GM19238 (cell line): ENCODE results near the gene ARCN1.

ENCODE experiments used
- DNase-seq: peaks from one replicate; pipeline ENCODE4 v3.0.0; 2011; ENCODE audit warnings: low spot score; ENCODE audit not compliant: insufficient read length

ARCN1 gene

DNA sequence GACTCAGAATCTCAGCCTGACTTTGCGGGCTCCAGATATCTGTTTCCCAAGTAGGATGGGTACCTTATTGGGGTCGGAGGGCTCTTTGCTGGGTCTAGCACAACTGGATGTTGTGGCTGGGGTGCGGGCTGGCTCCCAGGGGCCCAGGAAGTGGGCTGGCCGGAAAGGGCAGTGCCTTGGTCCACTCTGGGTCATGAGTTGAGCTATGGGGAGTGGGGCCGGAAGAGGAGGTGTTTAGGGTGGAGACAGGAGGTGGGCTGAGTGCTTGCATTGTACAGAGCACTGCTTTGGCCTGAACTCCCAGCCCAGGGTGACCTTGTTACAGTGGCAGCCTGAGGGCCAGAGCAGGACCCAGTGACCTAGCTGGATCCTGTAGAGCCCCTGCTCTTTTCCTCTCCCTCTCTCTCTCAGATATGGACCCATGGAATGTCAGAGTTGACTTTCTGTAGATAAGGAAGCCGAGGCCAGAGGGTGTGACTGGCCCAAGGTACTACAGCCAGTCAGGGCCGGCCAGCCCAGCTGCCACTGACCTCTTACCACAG, 48.4 kb downstream of the ARCN1 start:
- DNase-seq: no peak

DNA sequence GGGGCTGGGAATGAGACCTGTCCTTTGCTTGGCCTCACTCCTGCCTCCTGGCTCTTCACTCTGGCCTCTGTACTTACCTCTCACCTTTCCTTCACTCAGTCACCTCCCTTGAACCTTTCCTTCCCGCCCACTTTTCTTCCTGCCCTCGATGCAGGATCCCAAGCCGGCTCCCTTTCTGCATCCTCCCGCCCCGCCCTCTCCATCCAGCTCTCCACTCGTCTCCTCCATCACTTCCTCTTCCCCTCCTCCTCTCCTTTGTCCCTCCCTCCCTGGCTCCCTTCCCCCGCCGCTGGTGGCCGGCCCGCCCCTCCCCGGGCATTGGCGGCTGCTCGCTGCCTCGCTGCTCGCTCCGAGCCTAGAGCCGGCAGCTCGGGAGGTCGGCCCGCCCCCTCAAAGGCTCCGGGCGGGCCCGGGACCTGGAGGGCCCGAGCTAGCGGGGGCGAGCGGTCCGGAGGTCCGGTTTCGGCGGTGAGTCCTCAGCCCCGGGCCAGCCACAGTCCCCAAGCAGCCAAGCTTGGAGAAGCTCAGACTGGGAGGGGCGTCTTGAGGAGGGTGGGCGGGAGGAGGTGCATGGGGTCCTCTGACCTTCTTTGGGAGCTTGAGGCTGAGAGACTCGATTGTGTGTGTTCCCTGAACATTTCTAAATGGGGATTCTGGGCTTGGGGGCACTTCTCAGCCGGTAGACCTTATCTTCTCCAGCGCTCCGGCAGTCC, 49.0 kb downstream of the ARCN1 start:
- DNase-seq: no peak

DNA sequence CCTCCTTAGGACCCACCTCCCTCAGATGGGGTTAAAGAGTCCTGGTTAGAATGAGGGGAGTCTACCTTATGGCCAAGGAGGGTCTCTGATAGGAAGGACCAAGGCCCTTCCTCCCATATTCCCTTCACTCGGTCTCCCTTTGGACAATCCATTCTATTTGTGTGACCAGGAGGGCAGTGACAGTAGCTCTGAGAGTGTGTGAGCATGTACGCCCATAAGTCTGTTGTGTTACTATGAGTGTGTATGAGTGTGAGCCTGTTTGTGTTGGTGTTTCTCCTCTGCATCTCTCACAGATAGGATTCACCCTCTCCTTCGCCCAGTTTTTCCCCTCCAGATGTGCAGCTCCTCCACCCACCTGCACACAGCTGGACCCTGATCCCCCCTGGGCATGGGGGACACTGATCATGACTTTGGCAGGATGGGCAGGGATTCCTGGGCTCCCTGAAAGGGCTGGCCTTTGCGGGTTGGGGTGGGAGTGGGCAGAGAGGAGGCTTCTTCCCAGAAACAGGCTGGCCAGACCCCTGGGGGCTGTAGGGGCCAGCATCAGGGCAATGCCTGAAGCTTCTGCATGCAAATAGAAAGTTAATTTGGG, 49.7 kb downstream of the ARCN1 start:
- no peak for DNase-seq

DNA sequence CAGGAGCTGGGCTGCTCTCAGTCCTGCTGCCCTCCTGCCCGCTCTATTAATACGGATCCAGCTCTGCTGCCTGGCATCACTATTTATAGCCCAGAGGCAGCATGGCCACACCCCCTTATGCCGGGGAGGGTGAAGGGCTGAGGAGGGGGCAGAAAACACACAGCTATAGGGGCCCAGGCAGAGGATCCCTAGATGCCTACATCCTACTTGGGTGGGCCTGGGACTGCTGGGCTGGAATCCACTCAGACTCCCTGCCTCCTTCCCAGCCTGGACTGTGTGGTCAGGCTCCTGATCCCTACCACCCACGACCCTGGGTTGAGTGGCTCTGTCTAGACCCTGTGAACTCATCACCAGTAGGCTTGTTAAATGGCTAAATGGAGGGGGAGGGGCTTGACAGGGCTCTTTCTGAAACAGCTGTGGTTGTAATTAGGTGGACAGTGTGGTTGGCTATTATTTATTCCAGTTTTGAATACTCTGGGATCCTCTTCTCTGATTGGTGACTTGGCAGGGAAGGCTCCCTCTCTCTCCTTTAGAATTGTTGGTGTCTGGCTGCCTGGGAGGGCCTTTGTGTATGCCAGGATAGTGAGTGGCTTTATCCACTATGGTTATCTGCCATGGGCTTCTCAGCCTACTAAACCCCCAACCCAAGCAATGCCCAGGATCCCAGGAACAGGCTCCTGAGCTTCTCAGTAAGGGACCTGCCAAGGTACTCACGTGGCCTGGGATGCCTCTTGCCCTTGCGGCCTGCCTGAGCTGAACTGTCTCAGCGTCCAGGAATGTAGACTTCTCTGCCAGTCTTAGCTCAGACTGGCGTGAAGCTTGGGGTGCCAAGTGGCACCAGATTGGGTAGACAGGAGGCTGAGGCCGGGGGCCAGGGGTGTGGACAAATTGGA, 50.4 kb downstream of the ARCN1 start:
- no peak for DNase-seq

DNA sequence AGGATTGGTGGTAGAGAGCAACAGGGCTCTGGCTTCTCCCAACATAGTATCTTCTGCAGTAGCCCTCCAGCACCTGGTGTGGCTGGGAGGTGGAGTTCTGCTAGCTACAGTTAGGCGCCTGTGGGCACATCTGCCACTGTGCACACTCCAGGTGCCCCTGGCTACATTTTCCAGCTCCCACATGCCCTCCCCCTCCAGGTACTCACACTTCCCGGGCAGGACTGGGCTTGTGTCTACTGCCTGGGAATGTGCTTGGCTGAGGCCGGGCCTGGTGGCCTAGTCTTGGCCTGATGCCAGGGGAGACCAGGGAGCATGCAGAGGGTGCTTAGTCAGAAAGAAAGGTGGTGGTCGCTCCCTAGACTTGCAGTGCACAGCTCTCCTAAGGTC, 51.1 kb downstream of the ARCN1 start:
- DNase-seq: no peak

DNA sequence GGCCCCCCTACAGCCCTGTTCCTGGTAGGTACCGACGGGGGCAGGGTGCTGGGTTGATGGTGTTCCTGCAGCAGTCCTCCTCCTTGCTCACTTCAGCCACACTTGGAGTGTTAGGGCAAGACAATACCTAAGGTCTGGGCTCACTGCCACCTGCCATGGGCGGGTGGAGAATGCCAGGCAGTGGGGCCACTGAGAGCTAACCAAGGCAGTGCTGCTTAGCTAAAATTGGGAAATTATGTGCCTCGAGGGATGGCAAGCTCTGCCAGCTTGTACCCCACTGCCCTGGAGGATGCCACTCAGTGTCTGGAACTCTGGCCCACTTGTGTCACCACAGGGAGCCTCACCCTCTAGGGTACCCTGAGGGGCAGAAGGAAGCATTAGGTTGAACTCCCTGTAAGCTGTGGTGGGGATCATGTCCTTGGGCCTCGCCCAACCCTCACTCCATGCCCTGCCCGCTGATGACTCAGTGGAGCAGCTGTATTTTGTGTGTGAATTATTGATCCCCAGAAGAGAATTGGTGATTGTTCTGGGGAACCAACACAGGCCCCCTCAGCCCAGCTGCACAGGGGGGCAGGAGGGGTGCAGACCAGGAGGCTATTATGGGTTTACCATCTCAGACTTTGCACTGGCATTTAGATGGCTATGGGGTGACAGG, 53.0 kb downstream of the ARCN1 start:
- no peak for DNase-seq

DNA sequence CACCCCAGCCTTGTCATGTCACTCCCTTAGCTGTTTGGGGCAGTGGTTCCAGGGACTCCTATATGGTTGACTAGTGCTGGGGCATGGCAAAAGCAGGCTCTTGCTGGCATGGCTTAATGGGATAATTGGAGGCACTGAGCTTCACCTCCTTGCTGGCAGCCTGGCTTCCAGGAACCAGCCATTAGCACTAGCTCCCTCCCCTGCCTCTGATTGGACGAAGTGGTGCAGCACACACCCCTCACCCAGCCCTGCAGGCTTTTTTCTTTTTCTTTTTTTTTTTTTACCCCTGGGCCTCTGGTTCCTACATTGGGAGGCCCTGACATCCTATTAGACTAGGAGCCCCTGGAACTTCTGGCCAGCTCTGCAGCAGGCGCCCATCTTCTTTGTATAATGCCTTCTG, 53.8 kb downstream of the ARCN1 start:
- DNase-seq: no peak

DNA sequence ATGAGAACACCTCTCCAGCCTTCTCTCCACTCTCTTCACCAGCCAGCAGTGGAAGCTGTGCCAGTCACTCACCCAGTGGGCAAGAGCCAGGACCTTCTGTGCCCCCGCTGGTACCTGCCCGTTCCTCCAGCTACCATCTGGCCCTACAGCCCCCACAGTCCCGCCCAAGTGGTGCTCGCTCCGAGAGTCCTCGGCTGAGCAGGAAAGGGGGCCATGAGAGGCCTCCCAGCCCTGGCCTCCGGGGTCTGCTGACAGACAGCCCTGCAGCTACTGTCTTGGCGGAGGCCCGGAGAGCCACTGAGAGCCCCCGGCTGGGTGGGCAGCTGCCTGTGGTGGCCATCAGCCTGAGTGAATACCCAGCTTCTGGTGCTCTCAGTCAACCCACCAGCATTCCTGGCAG, 55.4 kb downstream of the ARCN1 start:
- DNase-seq: no peak

DNA sequence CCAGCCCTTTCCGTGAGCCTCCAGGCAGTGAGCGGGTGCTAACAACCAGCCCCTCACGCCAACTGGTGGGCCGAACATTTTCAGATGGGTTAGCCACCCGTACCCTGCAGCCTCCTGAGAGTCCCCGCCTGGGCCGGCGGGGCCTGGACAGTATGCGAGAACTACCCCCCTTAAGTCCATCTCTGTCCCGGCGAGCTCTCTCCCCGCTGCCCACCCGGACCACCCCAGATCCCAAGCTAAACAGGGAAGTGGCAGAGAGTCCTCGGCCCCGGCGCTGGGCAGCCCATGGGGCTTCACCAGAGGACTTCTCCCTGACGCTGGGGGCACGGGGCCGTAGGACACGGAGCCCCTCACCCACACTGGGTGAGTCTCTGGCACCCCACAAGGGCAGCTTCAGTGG, 55.8 kb downstream of the ARCN1 start:
- no peak for DNase-seq

DNA sequence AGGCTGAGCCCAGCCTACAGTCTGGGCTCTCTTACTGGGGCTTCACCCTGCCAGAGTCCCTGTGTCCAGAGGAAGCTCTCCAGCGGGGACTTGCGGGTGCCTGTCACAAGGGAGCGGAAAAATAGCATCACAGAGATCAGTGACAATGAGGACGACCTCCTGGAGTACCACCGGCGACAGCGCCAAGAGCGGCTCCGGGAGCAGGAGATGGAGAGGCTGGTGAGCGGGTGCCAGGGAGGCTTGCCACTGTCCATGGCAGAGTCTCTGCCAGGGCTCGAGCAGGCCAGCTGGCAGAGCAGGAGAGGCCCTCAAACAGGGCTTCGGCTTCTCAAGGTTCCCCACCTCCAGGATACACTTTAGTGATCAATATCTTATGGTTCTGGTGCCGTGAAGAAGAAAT, 56.2 kb downstream of the ARCN1 start:
- no peak for DNase-seq

DNA sequence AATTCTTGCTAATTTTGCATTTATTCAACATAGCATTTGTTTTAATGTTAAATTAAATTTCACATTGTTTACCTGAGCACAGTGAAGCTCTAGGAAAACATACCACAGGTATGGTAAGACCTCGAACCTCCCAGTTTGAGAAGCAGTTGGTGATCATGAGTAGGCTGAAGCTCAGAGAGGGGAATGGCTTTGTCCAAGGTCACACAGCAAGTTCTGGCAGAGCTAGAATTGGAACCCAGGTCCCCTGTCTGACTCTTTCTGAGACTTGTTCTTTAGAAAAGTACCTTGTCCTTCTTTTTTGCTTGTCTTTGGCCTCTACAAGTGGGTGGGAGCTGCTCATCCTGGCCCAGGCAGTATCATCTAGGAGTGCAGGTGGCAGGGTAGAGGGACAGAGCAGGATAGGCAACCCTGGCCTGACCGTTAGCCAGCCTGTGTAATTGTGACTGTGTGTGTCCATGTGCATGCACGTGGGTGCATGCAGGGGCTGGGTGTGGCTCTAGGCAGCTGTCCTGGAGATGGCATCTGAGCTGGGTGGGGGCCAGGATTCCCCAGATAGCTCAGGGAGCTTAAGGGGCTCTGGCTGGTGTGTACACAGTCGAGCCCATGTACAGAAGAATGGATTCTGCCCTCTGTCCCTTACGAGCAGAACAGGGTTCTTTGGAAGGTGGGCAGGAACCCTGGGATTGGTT, 56.8 kb downstream of the ARCN1 start:
- DNase-seq: no peak

DNA sequence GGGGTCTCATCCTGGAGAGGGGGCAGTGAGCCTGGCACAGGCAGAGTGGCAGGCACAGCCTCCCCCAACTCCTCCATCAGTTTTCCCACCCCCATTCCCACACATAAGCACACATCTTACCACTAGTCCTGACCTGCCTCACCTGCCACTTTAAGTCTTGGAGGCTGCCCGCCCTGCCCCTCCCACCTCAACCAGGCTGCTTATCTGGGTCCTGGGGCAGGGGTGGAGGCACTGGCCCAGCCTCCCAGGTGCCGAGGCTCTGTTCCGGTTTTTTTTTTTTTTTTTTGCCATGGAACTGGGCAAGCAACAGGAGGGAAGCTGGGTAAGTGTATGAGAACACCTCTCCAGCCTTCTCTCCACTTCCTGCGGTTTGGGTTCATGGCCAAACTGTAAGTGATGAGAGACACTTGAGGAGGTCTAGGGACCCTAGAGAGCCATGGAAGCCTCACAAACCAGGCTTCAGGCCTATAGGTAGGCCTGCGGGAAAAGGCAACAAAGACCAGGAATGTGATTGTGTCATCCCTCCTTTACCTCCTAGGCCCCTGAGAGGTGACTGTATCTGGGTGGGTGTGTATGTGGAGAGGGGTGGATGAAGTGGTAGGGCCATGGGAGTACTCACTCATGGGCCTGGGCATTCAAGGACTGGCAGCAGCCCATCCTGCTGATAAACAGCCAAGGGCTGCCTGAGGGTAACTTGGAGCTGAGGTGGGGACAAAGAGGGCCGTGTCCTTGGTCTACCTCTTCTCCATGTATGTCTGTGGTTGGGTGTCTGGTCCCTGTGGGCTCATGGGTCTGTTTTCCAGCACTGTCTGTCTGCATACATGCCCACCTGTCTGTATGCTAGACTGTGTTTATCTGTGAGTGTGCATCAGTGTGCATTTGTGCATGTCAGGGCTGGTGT, 57.8 kb downstream of the ARCN1 start:
- DNase-seq: no peak

DNA sequence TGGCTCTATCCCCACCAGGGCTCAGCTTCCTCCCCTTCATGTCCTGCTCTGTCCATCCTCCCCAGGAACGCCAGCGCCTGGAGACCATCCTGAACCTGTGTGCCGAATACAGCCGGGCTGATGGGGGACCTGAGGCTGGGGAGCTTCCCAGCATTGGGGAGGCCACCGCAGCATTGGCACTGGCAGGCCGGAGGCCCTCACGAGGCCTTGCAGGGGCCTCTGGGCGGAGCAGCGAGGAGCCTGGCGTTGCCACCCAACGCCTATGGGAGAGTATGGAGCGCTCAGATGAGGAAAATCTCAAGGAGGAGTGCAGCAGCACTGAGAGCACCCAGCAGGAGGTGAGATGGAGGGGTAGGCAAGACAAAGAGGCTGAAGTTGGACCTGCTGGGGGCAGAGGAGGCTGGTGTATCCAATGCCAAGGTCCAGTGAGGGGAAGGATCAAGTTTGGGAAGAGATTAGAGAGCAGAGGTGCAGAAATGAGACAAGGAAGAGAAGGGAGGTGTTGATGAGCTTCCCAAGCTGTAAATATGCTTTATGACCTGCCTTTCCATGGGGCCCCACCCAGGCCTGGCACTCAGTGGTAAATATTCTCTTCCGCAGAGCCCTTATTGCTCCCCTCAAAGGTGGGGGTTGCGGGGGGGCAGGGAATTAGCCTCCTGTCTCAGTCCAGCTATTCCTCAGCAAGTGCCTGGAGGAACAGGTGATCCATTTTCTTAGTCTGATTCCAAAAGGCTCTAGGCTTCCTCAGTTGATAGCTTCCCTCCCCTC, 59.1 kb downstream of the ARCN1 start:
- no peak for DNase-seq

DNA sequence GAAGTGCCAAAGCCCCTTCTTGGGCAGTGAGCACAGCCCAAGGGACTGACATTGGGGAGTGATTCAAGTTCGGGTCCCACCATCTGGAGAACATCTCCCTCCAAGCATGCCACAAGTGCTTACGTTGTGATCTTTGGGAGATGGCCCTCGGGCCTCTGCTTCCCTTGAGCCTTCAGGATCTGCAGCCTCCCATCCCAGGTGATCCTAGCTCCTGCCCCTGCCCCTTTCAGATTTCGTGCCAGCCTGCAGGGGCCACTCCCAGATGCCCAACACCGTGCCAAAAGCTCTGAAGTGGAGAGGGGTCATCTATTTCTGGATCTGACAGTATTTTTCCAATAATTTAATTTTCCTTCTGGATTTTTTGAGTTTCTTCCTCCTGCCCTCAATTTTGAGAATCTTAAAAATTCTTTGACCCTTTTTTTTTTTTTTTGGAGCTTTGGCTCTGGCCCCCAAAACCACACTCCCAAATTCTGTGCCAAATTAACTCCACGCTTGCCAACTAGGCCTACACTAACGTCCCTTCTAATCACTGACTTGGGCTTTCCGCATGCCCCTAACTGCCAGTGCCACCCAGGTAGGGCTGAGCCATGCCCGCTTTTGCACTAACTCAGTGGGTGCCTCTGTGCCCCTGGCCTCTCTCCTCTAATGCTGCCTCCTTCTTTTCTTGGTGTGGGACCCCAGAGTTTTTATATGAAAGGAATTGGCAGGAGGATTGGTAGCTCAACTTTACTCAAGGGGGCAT, 60.5 kb downstream of the ARCN1 start:
- no peak for DNase-seq

DNA sequence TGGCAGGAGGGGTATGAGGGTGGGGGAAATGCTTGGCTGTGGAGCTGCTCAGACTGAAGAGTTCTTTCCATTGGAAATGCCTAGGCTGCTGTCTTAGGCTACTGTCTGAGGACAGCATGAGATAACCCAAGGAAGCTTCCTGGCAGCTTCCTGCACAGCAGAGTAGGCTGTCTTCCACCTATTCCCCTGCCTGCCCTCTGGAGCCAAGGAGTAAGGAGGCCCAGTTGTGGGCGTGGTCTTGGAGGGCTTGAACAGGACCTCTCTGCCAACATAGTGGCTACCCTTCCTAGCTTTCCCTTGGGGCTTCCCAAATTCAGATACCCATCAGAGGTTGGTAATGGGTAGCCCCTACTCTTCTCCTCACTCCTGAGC, 61.1 kb downstream of the ARCN1 start:
- no peak for DNase-seq

DNA sequence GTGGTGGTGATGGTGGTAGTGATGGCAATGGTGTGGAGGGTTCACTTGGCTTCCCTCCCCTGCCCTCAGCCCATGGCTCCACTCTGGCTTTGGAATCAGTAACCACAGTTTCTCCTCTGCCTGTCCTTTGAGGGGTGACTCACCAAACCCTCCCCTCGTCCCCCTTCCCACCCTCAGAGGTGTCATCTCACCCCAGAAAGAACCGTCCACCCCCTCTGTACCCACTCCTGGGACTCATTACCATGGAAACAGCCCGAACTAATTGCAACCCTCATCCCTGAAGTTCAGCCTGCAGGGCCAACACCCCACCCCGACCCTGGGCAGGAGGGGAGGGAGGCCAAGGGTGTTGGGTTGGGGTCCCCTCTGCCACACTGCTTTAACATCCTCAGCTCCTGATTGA, 61.8 kb downstream of the ARCN1 start:
- no peak for DNase-seq

DNA sequence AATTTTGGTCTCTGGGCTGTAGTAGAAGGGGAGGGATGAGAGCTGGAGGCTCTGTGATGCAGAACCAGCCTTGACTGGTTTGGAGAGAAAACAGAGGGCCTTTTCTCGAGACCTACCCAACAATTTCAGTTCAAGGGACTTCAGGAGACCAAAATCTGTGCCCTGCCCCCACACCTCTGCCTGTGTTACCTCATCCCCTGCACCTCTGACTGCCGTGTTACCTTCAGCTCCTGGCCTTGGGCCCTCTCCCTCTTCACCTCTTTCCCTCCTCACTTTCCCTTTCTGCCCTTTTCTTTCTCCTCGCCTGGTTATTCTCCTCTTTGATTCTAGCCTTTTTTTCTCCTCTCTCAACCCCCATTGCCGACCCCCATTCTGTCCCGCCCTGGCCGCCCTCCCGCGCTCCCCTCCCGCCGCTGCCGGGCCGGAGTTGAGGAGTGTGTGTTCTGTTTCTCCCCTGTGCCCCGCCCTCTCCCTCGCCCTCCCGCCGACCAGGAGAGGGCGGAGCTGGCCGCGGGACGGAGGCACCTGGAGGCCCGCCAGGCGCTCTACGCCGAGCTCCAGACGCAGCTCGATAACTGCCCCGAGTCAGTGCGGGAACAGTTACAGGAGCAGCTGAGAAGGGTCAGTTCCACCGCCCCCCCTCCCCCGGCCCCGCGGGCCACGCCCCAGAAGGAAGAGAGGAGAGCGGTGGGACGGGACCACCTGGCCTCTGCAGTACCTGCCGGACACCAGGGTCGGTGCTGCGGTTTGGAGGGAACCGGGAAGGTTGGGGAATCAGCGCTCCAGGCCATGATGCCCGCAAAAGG, 62.4 kb downstream of the ARCN1 start:
- DNase-seq: no peak

DNA sequence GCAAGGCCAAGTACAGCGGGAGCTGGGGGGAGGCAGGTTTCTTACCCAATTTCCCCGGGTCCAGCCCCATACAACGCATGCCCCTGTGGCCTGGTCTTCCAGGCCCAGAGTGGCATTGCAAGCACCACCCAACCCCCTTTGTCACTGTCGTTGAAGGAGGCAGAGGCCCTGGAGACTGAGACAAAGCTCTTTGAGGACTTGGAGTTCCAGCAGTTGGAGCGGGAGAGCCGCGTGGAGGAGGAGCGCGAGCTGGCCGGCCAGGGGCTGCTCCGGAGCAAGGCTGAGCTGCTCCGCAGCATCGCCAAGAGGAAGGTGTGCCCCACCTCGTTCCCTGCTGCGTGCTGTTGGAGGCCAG, 63.0 kb downstream of the ARCN1 start:
- no peak for DNase-seq
